Heart left ventricle (tissue), 16 donors: ENCODE measurements around the gene FAM3B. TPM values are rescaled to one million over a fixed set of nuclear protein-coding genes. Genes with fewer than 3 reads are reported as not detected.

Experiments used
- ATAC-seq, 4 donors: fragments of 200-7000 bp; cut with Tn5 transposase; one replicate each; pipeline ENCODE4 v1.9.1; 2020 to 2022; ENCODE audit warnings: moderate library complexity in 4 of 4, mild to moderate bottlenecking in 3 of 4, moderate number of reproducible peaks in 1 of 4
- DNase-seq, 5 donors: peaks; one replicate each; pipeline ENCODE4 v3.0.0-alpha.2; 2020
- H3K27ac ChIP-seq, 12 donors: fragments of 200-600 bp; sonication (generic) in 4 of 12; one replicate each; pipeline versions ENCODE4 v1.5.0 to v1.8.0; 2016 to 2022; ENCODE audit warnings: mild to moderate bottlenecking in 2 of 12
- H3K27me3 ChIP-seq, 9 donors: fragments of 200-600 bp; sonication (generic) in 2 of 9; one replicate each; pipeline versions ENCODE4 v1.5.1 to v1.8.0; 2016 to 2022; ENCODE audit warnings: mild to moderate bottlenecking in 3 of 9
- H3K36me3 ChIP-seq, 9 donors: fragments of 200-600 bp; sonication (generic) in 2 of 9; one replicate each; pipeline versions ENCODE4 v1.5.0 to v1.8.0; 2018 to 2022; ENCODE audit warnings: mild to moderate bottlenecking in 2 of 9
- H3K4me1 ChIP-seq, 12 donors: fragments of 200-600 bp; sonication (generic) in 4 of 12; one replicate each; pipeline versions ENCODE4 v1.5.0 to v1.8.0; 2016 to 2022; ENCODE audit warnings: mild to moderate bottlenecking in 3 of 12
- H3K4me3 ChIP-seq, 12 donors: fragments of 200-600 bp; sonication (generic) in 4 of 12; one replicate each; pipeline versions ENCODE4 v1.5.0 to v1.8.0; 2017 to 2022; ENCODE audit warnings: mild to moderate bottlenecking in 9 of 12, moderate library complexity in 4 of 12
- H3K9me3 ChIP-seq, 12 donors: fragments of 200-600 bp; sonication (generic) in 4 of 12; one replicate each; pipeline versions ENCODE4 v1.5.0 to v1.8.0; 2016 to 2022; ENCODE audit warnings: mild to moderate bottlenecking in 1 of 12
- POLR2A ChIP-seq, 2 donors: fragments of 450-650 bp; IDR thresholded peaks; one replicate each; pipeline ENCODE4 v1.6.1; 2017; ENCODE audit warnings: antibody characterized with exemption in 2 of 2, mild to moderate bottlenecking in 2 of 2, moderate library complexity in 2 of 2
- WGBS, 4 donors: extraction: QIAGEN DNeasy Blood & Tissue Kit in 2 of 4; methylation state at CpG; one replicate each; pipeline versions ENCODE4 v1.1.5 to v1.1.7; 2013 to 2018; 5-methylcytosine and 5-hydroxymethylcytosine counted together
- intact Hi-C, 10 donors: fragments of 100-400 bp; cut with DNase I; formaldehyde crosslinking; loops; one replicate each; pipeline versions ENCODE4 v1.11.1 to v1.14.2; 2022
- polyA plus RNA-seq, 2 donors: library from polyadenylated mRNA; stranded (reverse); fragments of 200-250 nt; gene quantifications; one replicate each; pipeline ENCODE4 v1.2.3, GENCODE V29; 2013
- total RNA-seq, 9 donors: library from RNA; depleted of rRNA in 2 of 9; stranded (reverse); fragments of >200 nt in 2 of 9; fragmentation: NEBNext Ultra II Directional in 3 of 9; extraction: Animal tissue kit (Norgen Biotek cat#: 25700) in 3 of 9; gene quantifications; one replicate each; pipeline versions ENCODE4 v1.1.0 to v1.2.4, GENCODE V29; 2016 to 2023
- TF ChIP-seq, protein P1 (sequence below), 12 donors: fragments of 200-600 bp; sonication (generic) in 4 of 12; IDR thresholded peaks; one replicate each; pipeline versions ENCODE4 v1.5.0 to v1.8.0; 2018 to 2022; ENCODE audit warnings: antibody characterized with exemption in 12 of 12, mild to moderate bottlenecking in 5 of 12
- donor health status: ischemic (EF 13 %, LVEDD 7.1; RV severe dilation, severe dysfunction).
- donor health status: healthy with polysubstance abuse.
- donor health status: DM: no; HTN: yes; CAD: no.
- donor health status: DM: no; HTN: no; CAD: no.
- donor health status: ischemic (EF 25% LVEDD 6.9; RV normal size, moderate dysfunction).
- donor health status: ischemic (EF 25% LVEDD 5.7; RV mildly dilated, moderate dysfunction).
- donor health status: healthy.
- donor health status: DM: yes; HTN: yes; CAD: no.
- donor health status: ischemic (EF 35%, LVEDD 5.7; RV mildly dilated, moderate dysfunction).
- donor health status: nonischemic (EF 11% LVEDD 7.7; RV severe dilation, severe dysfunction).
- donor health status: DM: yes; HTN: yes; CAD: no.
- donor health status: PGD.
- donor health status: ischemic (EF 29% LVEDD 5.4; RV normal size, mild dysfunction).
- donor health status: nonischemic (EF 23%, LVEDD 6.1; RV moderate dilation, normal function).

Gene FAM3B
- total and polyA plus RNA-seq, 11 donors, result 0.10 to 0.54 TPM; not detected in 9

- Histone ChIP-seq H3K4me1 (peaks cover 0 to 67% (median 20%) of the 10 kb centered on the region in 12 donors), H3K27ac (peak overlapping the region in 11 of 12 donors; percentile 31 to 84 (median 67)), H3K27me3 (peaks cover 0 to 10% (median 0%) of the 10 kb centered on the region in 9 donors), H3K9me3 (no peaks in the 10 kb centered on the region), H3K36me3 (peaks cover 0 to 26% (median 0%) of the 10 kb centered on the region in 9 donors), H3K4me3 (peak overlapping the region; percentile 12 to 57 (median 46))
- TF ChIP-seq, protein P1, sequence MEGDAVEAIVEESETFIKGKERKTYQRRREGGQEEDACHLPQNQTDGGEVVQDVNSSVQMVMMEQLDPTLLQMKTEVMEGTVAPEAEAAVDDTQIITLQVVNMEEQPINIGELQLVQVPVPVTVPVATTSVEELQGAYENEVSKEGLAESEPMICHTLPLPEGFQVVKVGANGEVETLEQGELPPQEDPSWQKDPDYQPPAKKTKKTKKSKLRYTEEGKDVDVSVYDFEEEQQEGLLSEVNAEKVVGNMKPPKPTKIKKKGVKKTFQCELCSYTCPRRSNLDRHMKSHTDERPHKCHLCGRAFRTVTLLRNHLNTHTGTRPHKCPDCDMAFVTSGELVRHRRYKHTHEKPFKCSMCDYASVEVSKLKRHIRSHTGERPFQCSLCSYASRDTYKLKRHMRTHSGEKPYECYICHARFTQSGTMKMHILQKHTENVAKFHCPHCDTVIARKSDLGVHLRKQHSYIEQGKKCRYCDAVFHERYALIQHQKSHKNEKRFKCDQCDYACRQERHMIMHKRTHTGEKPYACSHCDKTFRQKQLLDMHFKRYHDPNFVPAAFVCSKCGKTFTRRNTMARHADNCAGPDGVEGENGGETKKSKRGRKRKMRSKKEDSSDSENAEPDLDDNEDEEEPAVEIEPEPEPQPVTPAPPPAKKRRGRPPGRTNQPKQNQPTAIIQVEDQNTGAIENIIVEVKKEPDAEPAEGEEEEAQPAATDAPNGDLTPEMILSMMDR (IDR thresholded peaks at IDR 0.05), result no peak
- no peak for TF ChIP-seq POLR2A (IDR thresholded peaks at IDR 0.05)
- ATAC-seq (peak in 3 of 4 donors; percentile 40 to 67 (median 47)), DNase-seq (peak; percentile 49 to 75 (median 60))
- 15 to 35% (median 27%) methylated on average over 19 to 29 of the region's 29 CpGs for WGBS, 4 donors
- intact Hi-C loops, result loop anchor here in 3 of 10 donors (5.0 to 10.0 kb wide), 3 partner anchors 53 to 205 kb away; partner anchors contain the start of gene BACE2 (in 2 of the 3)
Observed at GRCh38 chr21:41369105-41369919, 52.7 kb downstream of the FAM3B start.

GRCh38 chr21:41369920-41370839, 53.6 kb downstream of the FAM3B start:
- ATAC-seq (peak in 3 of 4 donors; percentile 10 to 38 (median 25)), DNase-seq (peak in 1 of 5 donors; percentile 69)
- TF ChIP-seq, protein P1 (IDR thresholded peaks at IDR 0.05), result no peak
- no peak for TF ChIP-seq POLR2A (IDR thresholded peaks at IDR 0.05)
- Histone ChIP-seq H3K27ac (peak overlapping the region in 10 of 12 donors; percentile 31 to 84 (median 66)), H3K4me3 (peak overlapping the region; percentile 12 to 57 (median 46)), H3K36me3 (peaks cover 0 to 20% (median 0%) of the 10 kb centered on the region in 9 donors), H3K4me1 (peaks cover 0 to 60% (median 20%) of the 10 kb centered on the region in 12 donors), H3K27me3 (peaks cover 0 to 10% (median 0%) of the 10 kb centered on the region in 9 donors), H3K9me3 (no peaks in the 10 kb centered on the region)
- intact Hi-C loops, result loop anchor here in 4 of 10 donors (5.0 to 10.0 kb wide), 3 partner anchors 52 to 205 kb away; partner anchors contain the start of gene BACE2 (in 2 of the 4)
- 67 to 86% (median 78%) methylated on average over 29 to 30 of the region's 30 CpGs for WGBS, 4 donors

- H3K27ac ChIP-seq, result no peak overlapping the region
- H3K36me3 ChIP-seq, result peaks cover 0 to 14% (median 0%) of the 10 kb centered on the region in 9 donors
- no peaks in the 10 kb centered on the region for H3K9me3 ChIP-seq
- intact Hi-C loops, result loop anchor here in 1 of 10 donors (5.0 kb wide), 1 partner anchor 51 kb away; no protein-coding TSS in a partner anchor
- H3K4me3 ChIP-seq, result peak overlapping the region in 1 of 12 donors; percentile 57
- WGBS, 4 donors, result 67 to 82% (median 74%) methylated on average over 12 of the region's 12 CpGs
- no peak for ATAC-seq
- TF ChIP-seq, protein P1 (IDR thresholded peaks at IDR 0.05), result no peak
- TF ChIP-seq POLR2A (IDR thresholded peaks at IDR 0.05), result no peak
- H3K27me3 ChIP-seq, result peaks cover 0 to 10% (median 0%) of the 10 kb centered on the region in 9 donors
- H3K4me1 ChIP-seq, result peaks cover 0 to 58% (median 20%) of the 10 kb centered on the region in 12 donors
- no peak for DNase-seq
Observed at GRCh38 chr21:41370840-41371684, 54.5 kb downstream of the FAM3B start.
